Coronary artery (tissue), 2 donors: ENCODE measurements around the gene GRIK4.
"Not testable (repeated sequence)": the region's sequence is repeated elsewhere in the genome, so short reads cannot be mapped to it uniquely, and the experiment has no call there.

Source experiments
- DNase-seq: peaks from one replicate; pipeline ENCODE4 v3.0.0-alpha.2; 2017; ENCODE audit warnings: low spot score
- H3K27ac ChIP-seq, 2 donors: fragments of 200-600 bp; sonication (generic); one replicate each; pipeline ENCODE4 v1.5.1; 2016 to 2019
- H3K4me3 ChIP-seq: fragments of 200-600 bp; sonication (generic); 2 replicates; pipeline ENCODE4 v1.5.1; 2016; ENCODE audit warnings: mild to moderate bottlenecking, moderate library complexity
- CTCF ChIP-seq: fragments of 200-600 bp; sonication (generic); IDR thresholded peaks from one replicate; pipeline ENCODE4 v1.5.1; 2019; ENCODE audit warnings: antibody characterized with exemption

GRIK4 gene

GRCh38 chr11:121006922-121007321 is 495.4 kb downstream of the GRIK4 start:
- no peak for DNase-seq
- no peak for TF ChIP-seq CTCF
- Histone ChIP-seq H3K27ac (no peak overlapping the region), H3K4me3 (no peak overlapping the region)

- no peak for DNase-seq
- Histone ChIP-seq H3K4me3 (no peak overlapping the region), H3K27ac (no peak overlapping the region)
- TF ChIP-seq CTCF = no peak
These were observed 497.0 kb downstream of the GRIK4 start for GRCh38 chr11:121008551-121008950.

GRCh38 chr11:121012091-121012490 is 500.5 kb downstream of the GRIK4 start:
- no peak for DNase-seq
- no peak for TF ChIP-seq CTCF
- H3K4me3 ChIP-seq = no peak overlapping the region
- H3K27ac ChIP-seq = no peak overlapping the region

GRCh38 chr11:121018746-121019145 is 507.2 kb downstream of the GRIK4 start:
- TF ChIP-seq CTCF = no peak
- H3K27ac ChIP-seq = no peak overlapping the region
- DNase-seq = no peak
- H3K4me3 ChIP-seq = no peak overlapping the region

- H3K4me3 ChIP-seq, H3K27ac ChIP-seq, DNase-seq: not testable (repeated sequence)
These were observed 510.2 kb downstream of the GRIK4 start for GRCh38 chr11:121021718-121022117.

GRCh38 chr11:121023848-121024751 is 512.6 kb downstream of the GRIK4 start, which contains the start of gene TBCEL:
TBCEL (plus strand) TSS chr11:121024102; CDS start chr11:121045691, 21,589 bp downstream.
- DNase-seq = peak; percentile 83
- peak within 1 kb of the TSS; percentile 96 for H3K4me3 ChIP-seq
- H3K27ac ChIP-seq = peak within 1 kb of the TSS; percentile 31 to 44
- TF ChIP-seq CTCF = no peak

- H3K27ac ChIP-seq = no peak overlapping the region
- H3K4me3 ChIP-seq = peak overlapping the region; percentile 96
- no peak for DNase-seq
- TF ChIP-seq CTCF = no peak
These were observed 513.4 kb downstream of the GRIK4 start for GRCh38 chr11:121024989-121025388.
